GM18951 (cell line): Measurements from ENCODE around the gene ABCC8.
"Not testable (repeated sequence)": the region's sequence is repeated elsewhere in the genome, so short reads cannot be mapped to it uniquely, and the experiment has no call there.

ENCODE experiments used
- POLR2A ChIP-seq: IDR thresholded peaks from 4 replicates; pipeline ENCODE4 v1.6.1; 2011; ENCODE audit warnings: mild to moderate bottlenecking; ENCODE audit not compliant: insufficient read length, insufficient read depth; ENCODE audit errors: extremely low read depth
- in situ Hi-C: fragments of 300-500 bp; cut with MboI; formaldehyde crosslinking; loops from one replicate; pipeline ENCODE4 v1.12.0; 2022; ENCODE audit warnings: low sequenced_read_pairs, mixed read lengths, inconsistent platforms; ENCODE audit not compliant: unreplicated experiment

ABCC8 gene

GRCh38 chr11:17446482-17446881, 30.2 kb downstream of the ABCC8 start:
- in situ Hi-C loops = no loop called here
- TF ChIP-seq POLR2A = no peak

- in situ Hi-C loops = no loop called here
- TF ChIP-seq POLR2A = no peak
These were observed 31.3 kb downstream of the ABCC8 start for GRCh38 chr11:17445240-17445795.

GRCh38 chr11:17443926-17444690, 32.5 kb downstream of the ABCC8 start:
- TF ChIP-seq POLR2A = no peak
- in situ Hi-C loops = no loop called here

GRCh38 chr11:17443423-17443822, 33.2 kb downstream of the ABCC8 start:
- no peak for TF ChIP-seq POLR2A
- in situ Hi-C loops = no loop called here

- in situ Hi-C loops = no loop called here
- no peak for TF ChIP-seq POLR2A
These were observed 33.6 kb downstream of the ABCC8 start for GRCh38 chr11:17443000-17443399.

- in situ Hi-C loops = no loop called here
- TF ChIP-seq POLR2A = no peak
These were observed 37.3 kb downstream of the ABCC8 start for GRCh38 chr11:17439316-17439782.

GRCh38 chr11:17437366-17437765, 39.3 kb downstream of the ABCC8 start:
- in situ Hi-C loops = no loop called here

GRCh38 chr11:17434108-17434507, 42.5 kb downstream of the ABCC8 start:
- no peak for TF ChIP-seq POLR2A
- in situ Hi-C loops = no loop called here

More at GRCh38 chr11:17437366-17437765, 39.3 kb downstream of the ABCC8 start:
- no peak for TF ChIP-seq POLR2A

- TF ChIP-seq POLR2A = no peak
- in situ Hi-C loops = no loop called here
These were observed 44.6 kb downstream of the ABCC8 start for GRCh38 chr11:17432002-17432401.

GRCh38 chr11:17431139-17431538, 45.5 kb downstream of the ABCC8 start:
- no peak for TF ChIP-seq POLR2A
- in situ Hi-C loops = no loop called here

GRCh38 chr11:17430616-17431015, 46.0 kb downstream of the ABCC8 start:
- in situ Hi-C loops = no loop called here

GRCh38 chr11:17428925-17429324, 47.7 kb downstream of the ABCC8 start:
- in situ Hi-C loops = no loop called here
- no peak for TF ChIP-seq POLR2A

More at GRCh38 chr11:17430616-17431015, 46.0 kb downstream of the ABCC8 start:
- no peak for TF ChIP-seq POLR2A

- in situ Hi-C loops = no loop called here
- no peak for TF ChIP-seq POLR2A
These were observed 48.4 kb downstream of the ABCC8 start for GRCh38 chr11:17428261-17428660.

GRCh38 chr11:17426233-17426632, 50.4 kb downstream of the ABCC8 start:
- in situ Hi-C loops = not testable (repeated sequence)
